ENCODE results near the gene C9orf72. TPM values are rescaled to one million over a fixed set of nuclear protein-coding genes. Genes with fewer than 3 reads are reported as not detected.

C9orf72 gene
- total and polyA plus RNA-seq, 2 experiments from 2014 or later: 11.6 to 27.8 TPM

- Histone ChIP-seq H3K27ac (ENCODE audit: low read depth) (no peak overlapping the region), H4K20me1 (replicated peaks; ENCODE audit: insufficient read depth) (no peaks in the 10 kb centered on the region), H3F3A (replicated peaks; ENCODE audit: low read depth) (no peaks in the 10 kb centered on the region), H3K4me2 (no peak overlapping the region), H3K4me1 (ENCODE audit: insufficient read depth) (peaks cover 9% of the 10 kb centered on the region; the same call in 1 of the 2 replicates), H3K4me3 (no peak overlapping the region), H3K36me3 (ENCODE audit: insufficient read depth) (no peaks in the 10 kb centered on the region), H2AFZ (peak overlapping the region; percentile 83), H3K79me2 (replicated peaks; ENCODE audit: insufficient read depth) (no peaks in the 10 kb centered on the region), H3K27me3 (ENCODE audit: insufficient read depth) (no peaks in the 10 kb centered on the region), H3K9me2 (ENCODE audit: insufficient read depth) (no peaks in the 10 kb centered on the region)
- no peak for TF ChIP-seq ZNF462 (CRISPR knock-in tag; IDR thresholded peaks at IDR 0.05)
- TF ChIP-seq JUNB (IDR thresholded peaks at IDR 0.05; ENCODE audit: unreplicated experiment): no peak
- no peak for TF ChIP-seq NANOG (IDR thresholded peaks at IDR 0.05; ENCODE audit: borderline replicate concordance)
- TF ChIP-seq, protein P1, sequence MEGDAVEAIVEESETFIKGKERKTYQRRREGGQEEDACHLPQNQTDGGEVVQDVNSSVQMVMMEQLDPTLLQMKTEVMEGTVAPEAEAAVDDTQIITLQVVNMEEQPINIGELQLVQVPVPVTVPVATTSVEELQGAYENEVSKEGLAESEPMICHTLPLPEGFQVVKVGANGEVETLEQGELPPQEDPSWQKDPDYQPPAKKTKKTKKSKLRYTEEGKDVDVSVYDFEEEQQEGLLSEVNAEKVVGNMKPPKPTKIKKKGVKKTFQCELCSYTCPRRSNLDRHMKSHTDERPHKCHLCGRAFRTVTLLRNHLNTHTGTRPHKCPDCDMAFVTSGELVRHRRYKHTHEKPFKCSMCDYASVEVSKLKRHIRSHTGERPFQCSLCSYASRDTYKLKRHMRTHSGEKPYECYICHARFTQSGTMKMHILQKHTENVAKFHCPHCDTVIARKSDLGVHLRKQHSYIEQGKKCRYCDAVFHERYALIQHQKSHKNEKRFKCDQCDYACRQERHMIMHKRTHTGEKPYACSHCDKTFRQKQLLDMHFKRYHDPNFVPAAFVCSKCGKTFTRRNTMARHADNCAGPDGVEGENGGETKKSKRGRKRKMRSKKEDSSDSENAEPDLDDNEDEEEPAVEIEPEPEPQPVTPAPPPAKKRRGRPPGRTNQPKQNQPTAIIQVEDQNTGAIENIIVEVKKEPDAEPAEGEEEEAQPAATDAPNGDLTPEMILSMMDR (conservative IDR thresholded peaks at IDR 0.05; ENCODE audit: low read depth in 2 of 2): no peak
- TF ChIP-seq, protein P2, sequence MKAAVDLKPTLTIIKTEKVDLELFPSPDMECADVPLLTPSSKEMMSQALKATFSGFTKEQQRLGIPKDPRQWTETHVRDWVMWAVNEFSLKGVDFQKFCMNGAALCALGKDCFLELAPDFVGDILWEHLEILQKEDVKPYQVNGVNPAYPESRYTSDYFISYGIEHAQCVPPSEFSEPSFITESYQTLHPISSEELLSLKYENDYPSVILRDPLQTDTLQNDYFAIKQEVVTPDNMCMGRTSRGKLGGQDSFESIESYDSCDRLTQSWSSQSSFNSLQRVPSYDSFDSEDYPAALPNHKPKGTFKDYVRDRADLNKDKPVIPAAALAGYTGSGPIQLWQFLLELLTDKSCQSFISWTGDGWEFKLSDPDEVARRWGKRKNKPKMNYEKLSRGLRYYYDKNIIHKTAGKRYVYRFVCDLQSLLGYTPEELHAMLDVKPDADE (IDR thresholded peaks at IDR 0.05): no peak
- no peak for TF ChIP-seq CREB1 (CRISPR knock-in tag; IDR thresholded peaks at IDR 0.05; ENCODE audit: low read depth)
- no peak for TF ChIP-seq STAT1 (IDR thresholded peaks at IDR 0.05; ENCODE audit: unreplicated experiment)
- TF ChIP-seq, protein P3, sequence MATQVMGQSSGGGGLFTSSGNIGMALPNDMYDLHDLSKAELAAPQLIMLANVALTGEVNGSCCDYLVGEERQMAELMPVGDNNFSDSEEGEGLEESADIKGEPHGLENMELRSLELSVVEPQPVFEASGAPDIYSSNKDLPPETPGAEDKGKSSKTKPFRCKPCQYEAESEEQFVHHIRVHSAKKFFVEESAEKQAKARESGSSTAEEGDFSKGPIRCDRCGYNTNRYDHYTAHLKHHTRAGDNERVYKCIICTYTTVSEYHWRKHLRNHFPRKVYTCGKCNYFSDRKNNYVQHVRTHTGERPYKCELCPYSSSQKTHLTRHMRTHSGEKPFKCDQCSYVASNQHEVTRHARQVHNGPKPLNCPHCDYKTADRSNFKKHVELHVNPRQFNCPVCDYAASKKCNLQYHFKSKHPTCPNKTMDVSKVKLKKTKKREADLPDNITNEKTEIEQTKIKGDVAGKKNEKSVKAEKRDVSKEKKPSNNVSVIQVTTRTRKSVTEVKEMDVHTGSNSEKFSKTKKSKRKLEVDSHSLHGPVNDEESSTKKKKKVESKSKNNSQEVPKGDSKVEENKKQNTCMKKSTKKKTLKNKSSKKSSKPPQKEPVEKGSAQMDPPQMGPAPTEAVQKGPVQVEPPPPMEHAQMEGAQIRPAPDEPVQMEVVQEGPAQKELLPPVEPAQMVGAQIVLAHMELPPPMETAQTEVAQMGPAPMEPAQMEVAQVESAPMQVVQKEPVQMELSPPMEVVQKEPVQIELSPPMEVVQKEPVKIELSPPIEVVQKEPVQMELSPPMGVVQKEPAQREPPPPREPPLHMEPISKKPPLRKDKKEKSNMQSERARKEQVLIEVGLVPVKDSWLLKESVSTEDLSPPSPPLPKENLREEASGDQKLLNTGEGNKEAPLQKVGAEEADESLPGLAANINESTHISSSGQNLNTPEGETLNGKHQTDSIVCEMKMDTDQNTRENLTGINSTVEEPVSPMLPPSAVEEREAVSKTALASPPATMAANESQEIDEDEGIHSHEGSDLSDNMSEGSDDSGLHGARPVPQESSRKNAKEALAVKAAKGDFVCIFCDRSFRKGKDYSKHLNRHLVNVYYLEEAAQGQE (IDR thresholded peaks at IDR 0.05; ENCODE audit: unreplicated experiment): no peak
- TF ChIP-seq EZH2phosphoT487 (IDR thresholded peaks at IDR 0.05; ENCODE audit: unreplicated experiment): no peak
- TF ChIP-seq POLR2AphosphoS5 (IDR thresholded peaks at IDR 0.05; ENCODE audit: low read depth): no peak
- no peak for TF ChIP-seq ZNF331 (CRISPR knock-in tag; IDR thresholded peaks at IDR 0.05; ENCODE audit: low read depth)
- TF ChIP-seq EZH2 (IDR thresholded peaks at IDR 0.05; ENCODE audit: low read depth, unreplicated experiment): no peak
- TF ChIP-seq ZNF114 (CRISPR knock-in tag; IDR thresholded peaks at IDR 0.05): no peak
- no peak overlapping the region for H3K27ac Mint-ChIP-seq
- peak; percentile 60 for ATAC-seq
- H3K9me3 Mint-ChIP-seq: no peaks in the 10 kb centered on the region
- peak; percentile 20 for DNase-seq (ENCODE audit: low spot score)
- H3K4me3 Mint-ChIP-seq: no peak overlapping the region
- H3K36me3 Mint-ChIP-seq (ENCODE audit: low read depth): no peaks in the 10 kb centered on the region
- peaks cover 11% of the 10 kb centered on the region for H3K4me1 Mint-ChIP-seq
- H3K27me3 Mint-ChIP-seq (ENCODE audit: insufficient read depth, low read depth, poor library complexity): peaks cover 5% of the 10 kb centered on the region
Measured at GRCh38 chr9:27595733-27596132, 22.5 kb upstream of the C9orf72 start.
